ENCODE data around the gene TMCC3.

- TF ChIP-seq ZNF248 (tag by site-specific recombination; IDR thresholded peaks at IDR 0.05) = no peak
- no peak for TF ChIP-seq ZNF155 (tag by site-specific recombination; IDR thresholded peaks at IDR 0.05)
- no peak for TF ChIP-seq ZNF580 (tag by site-specific recombination; IDR thresholded peaks at IDR 0.05)
- TF ChIP-seq ZBTB7A (tag by site-specific recombination; IDR thresholded peaks at IDR 0.05; ENCODE audit: low read depth) = no peak
- TF ChIP-seq, protein P1, sequence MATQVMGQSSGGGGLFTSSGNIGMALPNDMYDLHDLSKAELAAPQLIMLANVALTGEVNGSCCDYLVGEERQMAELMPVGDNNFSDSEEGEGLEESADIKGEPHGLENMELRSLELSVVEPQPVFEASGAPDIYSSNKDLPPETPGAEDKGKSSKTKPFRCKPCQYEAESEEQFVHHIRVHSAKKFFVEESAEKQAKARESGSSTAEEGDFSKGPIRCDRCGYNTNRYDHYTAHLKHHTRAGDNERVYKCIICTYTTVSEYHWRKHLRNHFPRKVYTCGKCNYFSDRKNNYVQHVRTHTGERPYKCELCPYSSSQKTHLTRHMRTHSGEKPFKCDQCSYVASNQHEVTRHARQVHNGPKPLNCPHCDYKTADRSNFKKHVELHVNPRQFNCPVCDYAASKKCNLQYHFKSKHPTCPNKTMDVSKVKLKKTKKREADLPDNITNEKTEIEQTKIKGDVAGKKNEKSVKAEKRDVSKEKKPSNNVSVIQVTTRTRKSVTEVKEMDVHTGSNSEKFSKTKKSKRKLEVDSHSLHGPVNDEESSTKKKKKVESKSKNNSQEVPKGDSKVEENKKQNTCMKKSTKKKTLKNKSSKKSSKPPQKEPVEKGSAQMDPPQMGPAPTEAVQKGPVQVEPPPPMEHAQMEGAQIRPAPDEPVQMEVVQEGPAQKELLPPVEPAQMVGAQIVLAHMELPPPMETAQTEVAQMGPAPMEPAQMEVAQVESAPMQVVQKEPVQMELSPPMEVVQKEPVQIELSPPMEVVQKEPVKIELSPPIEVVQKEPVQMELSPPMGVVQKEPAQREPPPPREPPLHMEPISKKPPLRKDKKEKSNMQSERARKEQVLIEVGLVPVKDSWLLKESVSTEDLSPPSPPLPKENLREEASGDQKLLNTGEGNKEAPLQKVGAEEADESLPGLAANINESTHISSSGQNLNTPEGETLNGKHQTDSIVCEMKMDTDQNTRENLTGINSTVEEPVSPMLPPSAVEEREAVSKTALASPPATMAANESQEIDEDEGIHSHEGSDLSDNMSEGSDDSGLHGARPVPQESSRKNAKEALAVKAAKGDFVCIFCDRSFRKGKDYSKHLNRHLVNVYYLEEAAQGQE (tag by site-specific recombination; IDR thresholded peaks at IDR 0.05) = no peak
- TF ChIP-seq, protein P2, sequence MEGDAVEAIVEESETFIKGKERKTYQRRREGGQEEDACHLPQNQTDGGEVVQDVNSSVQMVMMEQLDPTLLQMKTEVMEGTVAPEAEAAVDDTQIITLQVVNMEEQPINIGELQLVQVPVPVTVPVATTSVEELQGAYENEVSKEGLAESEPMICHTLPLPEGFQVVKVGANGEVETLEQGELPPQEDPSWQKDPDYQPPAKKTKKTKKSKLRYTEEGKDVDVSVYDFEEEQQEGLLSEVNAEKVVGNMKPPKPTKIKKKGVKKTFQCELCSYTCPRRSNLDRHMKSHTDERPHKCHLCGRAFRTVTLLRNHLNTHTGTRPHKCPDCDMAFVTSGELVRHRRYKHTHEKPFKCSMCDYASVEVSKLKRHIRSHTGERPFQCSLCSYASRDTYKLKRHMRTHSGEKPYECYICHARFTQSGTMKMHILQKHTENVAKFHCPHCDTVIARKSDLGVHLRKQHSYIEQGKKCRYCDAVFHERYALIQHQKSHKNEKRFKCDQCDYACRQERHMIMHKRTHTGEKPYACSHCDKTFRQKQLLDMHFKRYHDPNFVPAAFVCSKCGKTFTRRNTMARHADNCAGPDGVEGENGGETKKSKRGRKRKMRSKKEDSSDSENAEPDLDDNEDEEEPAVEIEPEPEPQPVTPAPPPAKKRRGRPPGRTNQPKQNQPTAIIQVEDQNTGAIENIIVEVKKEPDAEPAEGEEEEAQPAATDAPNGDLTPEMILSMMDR (tag by site-specific recombination; IDR thresholded peaks at IDR 0.05) = no peak
These were observed 47.3 kb upstream of the TMCC3 start for GRCh38 chr12:94697631-94698030.
